NCI-H748 (cell line): Measurements from ENCODE around the gene GATAD2A.
"Not testable (repeated sequence)": the region's sequence is repeated elsewhere in the genome, so short reads cannot be mapped to it uniquely, and the experiment has no call there.

ENCODE experiments used
- DNase-seq: peaks from one replicate; lab custom pipeline; 2025; ENCODE audit not compliant: unreplicated experiment; lab: John Stamatoyannopoulos, UW

The GATAD2A gene

DNA sequence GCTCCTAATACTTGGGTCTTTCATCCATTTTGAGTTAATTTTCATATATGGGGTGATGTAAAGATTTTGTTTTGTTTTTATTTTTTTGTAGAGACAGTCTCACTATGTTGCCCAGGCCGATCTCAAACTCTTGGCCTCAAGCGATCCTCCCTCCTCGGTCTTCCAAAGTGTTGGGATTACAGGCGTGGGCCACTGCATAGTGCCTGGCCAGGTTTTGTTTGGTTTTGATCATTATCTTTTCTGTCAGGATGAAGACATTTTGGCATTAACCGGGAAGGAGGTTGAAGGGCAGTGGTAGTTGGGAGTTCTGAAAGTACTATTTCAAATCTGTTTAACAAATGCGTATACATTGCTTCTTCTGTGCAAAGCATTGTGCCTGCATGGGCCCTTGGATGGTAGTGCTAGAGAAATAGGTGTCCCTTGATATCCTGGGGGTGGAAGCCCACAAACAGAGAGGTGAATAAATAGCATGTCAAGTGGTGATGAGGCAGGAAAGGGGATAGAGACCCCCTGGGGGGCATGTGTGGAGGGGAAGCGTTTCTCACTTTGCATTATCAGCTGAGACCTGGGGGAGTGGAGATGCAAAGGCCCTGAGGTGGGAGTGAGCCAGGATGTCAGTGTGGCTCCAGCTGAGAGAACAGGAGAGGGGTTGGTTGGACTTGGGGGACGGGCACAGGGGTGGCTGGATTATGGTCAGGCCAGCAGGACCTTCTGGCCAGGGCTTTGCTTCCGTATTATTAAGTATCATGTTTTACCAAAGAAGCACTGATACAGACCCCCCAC, 41.4 kb downstream of the GATAD2A start:
- no peak for DNase-seq

DNA sequence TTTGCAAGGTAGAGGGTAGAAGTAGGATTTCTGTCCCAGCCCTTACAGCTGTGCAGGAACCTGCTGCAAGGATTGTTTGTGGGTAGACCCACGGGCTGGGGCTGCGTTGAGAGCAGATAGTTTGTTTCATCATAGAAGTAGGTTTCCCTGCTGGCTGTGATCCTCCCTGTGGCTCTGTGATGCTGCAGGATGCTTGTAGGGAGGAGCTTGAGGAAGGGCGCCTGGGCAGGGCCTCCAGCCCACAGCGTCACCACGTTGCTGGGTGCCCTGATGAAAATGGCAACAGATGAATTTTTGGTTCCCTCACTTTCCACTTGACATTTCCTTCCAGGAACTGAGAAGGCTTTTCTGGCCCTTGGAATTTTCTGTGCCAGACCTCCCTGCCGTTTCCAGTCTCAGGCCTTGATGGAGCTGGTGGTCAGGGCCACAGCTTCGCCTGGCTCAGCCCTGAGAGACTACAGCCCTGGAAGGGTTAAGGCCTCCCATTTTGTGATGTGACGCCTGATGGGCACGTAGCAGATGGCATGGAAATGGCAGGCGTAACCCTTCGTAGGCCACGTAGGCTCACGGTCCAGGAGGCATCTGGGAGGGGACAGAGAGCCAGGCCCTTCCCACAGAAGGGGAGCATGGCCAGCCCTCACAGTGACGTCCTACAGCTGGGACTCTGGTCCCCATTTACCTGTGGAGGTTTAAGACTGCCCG, 42.2 kb downstream of the GATAD2A start:
- no peak for DNase-seq

DNA sequence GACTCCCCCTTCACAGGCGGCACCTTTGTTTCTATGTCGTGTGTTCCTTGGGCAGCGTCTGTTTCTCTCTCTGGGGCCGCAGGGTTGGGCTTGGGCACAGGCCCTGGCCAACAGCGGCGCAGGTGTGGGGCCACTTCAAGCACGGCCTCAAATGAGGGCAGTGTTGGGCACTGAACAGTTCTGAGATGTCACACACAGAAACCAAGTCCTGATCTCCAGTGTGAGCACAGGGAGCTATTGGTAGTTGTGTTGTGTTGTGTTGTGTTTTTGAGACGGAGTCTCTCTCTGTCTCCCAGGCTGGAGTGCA, 42.7 kb downstream of the GATAD2A start:
- DNase-seq = no peak

DNA sequence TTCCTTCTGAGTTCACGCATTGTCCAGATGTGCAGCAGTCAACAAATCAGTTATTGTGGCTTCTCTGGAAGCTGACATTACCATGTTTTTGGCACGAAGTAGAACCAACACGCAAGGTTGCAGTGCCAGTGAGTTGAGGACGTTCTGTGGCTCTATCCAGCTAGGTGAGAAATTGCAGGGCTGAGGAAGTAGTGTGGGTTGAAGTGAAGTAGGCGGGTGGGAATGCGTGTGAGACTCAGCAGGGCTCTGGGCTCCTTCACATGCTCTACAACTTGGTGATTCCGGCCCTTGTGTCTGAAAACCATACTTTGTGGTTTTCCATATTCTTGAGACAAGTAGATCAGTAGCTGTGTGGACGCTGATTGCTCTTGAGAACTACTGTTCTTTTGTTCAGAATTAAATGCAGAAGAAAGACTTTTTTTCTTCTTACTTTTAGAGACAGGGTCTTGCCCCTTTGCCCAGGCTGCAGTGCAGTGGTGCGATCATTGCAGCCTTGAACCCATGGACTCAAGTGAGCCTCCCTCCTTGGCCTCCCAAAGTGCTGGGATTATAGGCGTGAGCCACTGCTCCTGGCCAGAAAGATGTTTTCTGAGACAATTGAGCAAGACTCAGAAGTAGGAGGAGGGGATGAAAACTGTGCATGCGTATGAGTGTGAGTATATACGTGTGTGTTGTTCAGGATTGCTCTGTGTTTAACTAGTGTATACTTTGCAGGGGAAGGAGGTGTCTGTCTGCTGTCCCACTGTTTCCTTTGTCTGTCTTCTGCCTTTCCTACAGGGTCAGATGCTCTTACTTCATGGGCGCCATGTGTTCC, 46.2 kb downstream of the GATAD2A start:
- no peak for DNase-seq

DNA sequence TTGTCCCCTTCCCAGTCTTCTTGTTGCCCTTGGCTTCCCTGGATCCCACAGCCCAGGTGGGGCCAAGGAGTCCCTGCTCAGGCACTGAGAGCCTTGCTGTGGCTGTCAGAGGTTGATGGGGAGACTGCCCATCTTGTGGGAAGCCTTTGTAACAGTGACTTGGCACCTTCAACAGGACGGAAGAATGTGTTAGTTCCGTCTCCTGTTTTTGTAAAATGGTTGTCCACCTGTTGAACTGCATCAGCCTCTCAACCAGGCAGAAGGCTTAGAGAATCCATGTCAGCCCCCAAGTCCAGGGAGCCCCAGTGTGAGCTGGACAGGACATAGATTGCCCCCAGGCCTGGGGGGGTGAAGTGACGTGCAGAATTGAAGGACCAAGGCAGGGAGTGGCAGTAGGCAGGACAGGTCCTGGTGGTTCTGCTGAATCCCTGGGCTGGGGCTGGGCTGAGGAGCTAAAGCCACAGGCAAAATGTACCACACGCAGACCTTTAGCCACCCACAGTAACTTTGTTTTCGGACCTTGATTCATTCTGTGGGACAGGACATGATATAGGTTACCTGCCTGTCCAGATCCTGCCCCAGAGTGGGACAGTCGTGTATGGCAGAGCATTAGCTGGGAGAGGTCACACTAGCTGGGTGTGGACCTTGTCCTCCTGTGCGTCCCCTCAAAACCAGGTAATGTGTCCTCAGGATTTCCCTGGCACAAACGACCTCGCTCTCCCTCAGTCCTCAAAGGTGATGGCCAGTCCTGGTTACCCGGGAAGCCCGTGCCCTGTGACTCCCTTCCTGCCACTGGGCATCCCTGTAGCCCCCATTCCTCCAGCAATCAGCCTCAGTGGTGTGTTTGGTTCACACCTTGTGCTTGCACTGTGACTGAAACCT, 47.0 kb downstream of the GATAD2A start:
- no peak for DNase-seq

DNA sequence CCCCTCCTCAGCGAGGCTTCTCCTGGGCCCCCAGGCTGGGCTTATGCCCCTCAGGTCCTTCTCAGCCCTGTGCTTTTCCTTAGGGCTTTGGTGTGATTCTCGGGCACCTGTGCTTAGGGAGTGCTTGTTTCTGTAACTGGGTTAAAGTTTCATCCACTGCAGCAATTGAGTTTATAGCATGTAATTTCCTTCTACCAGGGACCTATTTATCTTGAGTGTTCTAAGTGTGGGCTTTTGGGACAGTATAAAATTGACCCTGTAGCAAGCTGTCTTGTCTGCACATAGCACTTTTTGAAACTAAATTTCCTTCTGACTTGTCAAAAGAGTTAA, 47.6 kb downstream of the GATAD2A start:
- DNase-seq = no peak

DNA sequence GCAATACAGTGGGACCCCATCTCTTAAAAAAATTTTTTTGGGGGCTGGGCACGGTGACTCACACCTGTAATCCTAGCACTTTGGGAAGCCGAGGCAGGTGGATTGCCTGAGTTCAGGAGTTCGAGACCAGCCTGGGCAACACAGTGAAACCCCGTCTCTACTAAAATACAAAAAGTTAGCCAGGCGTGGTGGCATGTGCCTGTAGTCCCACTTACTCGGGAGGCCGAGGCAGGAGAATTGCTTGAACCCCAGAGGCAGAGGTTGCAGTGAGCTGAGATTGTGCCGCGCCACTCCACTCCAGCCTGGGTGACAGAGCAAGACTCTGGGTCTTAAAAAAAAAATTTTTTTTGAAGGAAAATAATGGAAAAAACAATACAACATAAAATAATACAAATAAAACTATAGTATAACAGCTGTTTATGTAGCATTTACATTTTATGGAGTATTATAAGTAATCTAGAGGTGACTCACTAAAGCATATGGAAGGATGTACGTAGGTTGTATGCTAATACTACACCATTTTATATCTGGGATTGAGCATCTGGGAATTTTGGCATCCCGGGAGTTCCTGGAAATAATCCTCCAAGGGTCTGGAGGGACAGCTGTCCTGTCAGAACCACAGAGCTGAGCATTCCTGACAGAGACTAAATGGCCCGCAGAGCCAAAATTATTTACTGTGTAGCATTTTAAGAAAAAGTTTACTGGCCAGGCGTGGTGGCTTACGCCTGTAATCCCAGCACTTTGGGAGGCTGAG, 49.9 kb downstream of the GATAD2A start:
- DNase-seq = not testable (repeated sequence)

DNA sequence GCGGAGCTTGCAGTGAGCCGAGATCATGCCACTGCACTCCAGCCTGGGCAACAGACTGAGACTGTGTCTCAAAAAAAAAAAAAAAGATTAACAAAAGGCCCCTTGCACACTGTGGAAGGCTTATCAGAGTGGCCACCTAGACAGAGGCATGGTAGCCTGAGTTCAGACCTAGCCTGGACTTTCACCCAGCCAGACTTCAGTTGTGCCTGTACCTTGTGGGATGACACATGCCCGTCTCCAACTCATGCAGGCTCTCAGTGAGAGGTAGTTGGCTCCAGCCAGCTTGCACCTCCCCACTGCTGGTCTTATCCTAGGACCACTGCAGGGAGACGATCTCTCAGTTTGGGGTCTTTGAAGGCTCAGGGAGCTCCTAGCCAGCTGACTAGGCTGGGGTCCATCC, 52.2 kb downstream of the GATAD2A start:
- no peak for DNase-seq

DNA sequence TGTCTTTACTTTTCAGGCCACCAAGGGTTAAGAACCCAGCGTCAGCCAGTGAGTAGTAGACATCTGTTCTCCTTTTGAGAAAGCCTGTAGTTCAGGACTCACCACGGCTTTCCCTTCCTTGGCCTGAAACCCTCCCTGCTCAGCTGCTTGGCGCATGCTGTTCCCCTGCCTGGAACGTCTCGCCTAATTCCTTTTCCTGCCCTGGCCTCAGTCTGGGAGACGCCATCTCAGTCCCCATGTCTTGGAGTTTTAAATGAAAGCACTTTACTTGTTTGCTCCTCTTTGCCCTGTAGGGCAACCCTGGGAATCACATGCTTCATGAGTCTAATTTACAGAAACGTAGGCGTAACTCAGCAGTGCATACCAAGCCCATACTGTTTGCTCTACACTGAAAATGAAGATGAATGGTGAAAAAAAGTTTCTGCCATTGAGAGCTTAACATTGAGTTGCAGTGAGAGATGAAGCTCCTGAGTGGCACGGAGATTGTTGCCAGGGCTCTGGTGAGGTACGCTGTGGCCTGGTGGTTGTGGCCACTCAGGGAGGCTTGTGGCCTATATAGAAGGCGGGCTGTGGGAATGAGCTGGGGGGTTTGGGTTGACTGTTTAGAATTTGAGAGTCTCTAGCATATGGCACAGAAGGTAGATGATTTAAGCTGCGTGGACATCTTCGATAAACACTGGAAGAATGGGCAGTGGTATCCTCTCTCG, 52.8 kb downstream of the GATAD2A start:
- no peak for DNase-seq

DNA sequence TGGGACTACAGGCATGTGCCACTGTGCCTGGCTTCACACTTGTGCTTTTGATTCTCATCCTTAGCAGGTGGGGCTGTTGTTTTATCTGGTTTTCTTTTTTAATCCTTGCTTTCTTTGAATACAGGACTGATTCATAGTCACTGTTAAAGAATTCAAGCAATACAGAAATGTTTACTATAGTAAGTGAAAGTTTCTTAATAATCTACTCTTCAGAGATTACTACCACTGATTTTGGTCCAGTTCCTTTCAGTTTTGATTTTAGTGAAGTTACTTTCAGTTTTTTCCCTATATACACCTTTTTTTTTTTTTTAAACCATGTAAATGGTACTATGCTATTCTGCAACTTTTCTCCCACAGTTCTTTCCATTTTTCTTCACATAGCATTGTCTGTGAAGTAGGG, 53.6 kb downstream of the GATAD2A start:
- DNase-seq = no peak

DNA sequence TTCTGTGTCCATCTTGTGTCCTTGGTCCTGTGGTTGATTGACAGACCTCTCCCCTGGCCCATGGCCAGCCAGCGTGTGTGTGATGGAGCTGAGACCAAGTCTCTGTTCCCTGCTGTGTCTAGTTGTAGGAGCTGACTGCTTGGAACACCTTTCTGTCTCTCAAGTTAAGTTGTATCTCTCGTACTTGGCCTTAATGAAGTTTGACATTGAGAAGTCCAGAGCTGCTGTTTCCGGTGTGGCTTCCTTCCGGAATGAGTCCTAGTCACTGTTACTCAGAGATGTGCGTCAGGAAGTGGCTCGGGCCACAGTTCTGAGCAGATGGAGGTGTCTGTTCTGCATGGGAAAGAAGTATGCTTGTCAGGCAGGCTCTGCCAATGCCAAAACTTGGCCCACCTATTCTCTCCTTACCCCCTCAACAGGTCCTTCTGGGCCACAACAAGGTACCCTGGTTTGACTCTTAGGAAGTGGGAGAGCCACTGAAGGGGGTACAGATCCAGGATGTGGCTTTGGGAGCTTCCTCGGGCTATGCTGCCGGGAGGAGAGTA, 54.3 kb downstream of the GATAD2A start:
- no peak for DNase-seq

DNA sequence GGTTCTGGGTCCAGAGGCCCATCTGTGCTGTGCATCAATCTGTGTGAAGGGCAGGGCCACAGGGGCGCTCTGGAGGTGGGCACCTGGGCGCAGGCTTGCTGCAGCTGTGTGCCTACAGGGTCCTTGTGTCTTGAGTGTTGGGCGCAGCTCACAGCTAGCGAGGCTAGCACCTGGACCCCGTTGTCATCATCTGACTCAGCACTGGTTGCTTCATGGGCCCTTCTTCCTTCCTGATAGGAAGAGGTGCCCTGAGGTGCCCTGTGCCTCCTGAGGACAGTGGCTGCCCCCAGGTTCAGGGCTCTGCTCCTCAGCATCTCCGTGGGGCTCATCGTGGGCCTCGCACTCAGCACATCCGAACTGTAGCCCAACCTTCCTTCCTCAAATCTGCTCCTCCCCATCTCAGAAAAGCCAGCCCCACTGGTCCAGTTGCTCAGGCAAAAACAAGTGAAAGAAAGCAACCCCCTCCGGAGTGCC, 54.8 kb downstream of the GATAD2A start:
- DNase-seq = no peak

DNA sequence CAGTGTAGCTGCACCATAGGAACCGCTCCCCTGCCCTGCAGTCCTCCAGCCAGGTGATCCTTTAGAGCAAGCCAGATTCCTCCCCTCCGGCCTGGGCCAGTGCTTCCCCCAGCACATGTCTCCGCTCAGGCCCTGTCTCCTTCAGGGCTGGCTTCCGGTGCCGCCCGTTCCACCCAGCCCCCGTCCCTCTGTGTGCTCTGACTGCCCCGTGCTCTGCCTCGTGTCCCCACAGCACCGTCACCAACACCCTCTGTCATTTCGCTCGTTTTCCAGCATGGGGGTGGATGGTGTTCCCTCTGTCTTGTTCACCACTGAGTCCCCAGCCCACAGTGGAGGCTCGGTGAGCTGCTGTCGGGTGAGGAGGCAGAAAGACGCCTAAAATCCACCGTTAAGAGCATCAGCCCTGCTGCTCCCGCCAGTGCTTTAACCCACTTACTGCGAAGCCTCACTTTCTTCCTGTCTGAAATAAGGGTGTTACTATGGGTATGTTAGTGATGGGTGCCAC, 55.3 kb downstream of the GATAD2A start:
- no peak for DNase-seq

DNA sequence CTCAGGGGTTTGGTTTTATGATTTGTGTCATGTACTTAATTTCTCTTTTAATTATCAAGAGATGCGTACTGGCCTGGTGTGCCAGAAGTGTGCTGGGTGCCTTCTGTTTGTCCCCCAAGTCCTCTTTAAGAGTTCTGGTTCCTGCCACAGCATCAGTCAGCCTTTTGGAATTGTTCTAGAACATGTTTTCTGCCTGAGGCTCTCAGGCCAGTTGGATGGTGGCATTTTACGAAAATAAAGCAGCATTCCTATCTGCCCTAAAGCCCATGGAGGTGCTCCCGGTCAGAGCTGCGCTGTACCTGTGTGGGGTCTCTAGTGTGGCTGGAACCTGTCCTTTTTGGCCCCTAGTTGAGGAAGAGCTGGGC, 55.8 kb downstream of the GATAD2A start:
- no peak for DNase-seq

DNA sequence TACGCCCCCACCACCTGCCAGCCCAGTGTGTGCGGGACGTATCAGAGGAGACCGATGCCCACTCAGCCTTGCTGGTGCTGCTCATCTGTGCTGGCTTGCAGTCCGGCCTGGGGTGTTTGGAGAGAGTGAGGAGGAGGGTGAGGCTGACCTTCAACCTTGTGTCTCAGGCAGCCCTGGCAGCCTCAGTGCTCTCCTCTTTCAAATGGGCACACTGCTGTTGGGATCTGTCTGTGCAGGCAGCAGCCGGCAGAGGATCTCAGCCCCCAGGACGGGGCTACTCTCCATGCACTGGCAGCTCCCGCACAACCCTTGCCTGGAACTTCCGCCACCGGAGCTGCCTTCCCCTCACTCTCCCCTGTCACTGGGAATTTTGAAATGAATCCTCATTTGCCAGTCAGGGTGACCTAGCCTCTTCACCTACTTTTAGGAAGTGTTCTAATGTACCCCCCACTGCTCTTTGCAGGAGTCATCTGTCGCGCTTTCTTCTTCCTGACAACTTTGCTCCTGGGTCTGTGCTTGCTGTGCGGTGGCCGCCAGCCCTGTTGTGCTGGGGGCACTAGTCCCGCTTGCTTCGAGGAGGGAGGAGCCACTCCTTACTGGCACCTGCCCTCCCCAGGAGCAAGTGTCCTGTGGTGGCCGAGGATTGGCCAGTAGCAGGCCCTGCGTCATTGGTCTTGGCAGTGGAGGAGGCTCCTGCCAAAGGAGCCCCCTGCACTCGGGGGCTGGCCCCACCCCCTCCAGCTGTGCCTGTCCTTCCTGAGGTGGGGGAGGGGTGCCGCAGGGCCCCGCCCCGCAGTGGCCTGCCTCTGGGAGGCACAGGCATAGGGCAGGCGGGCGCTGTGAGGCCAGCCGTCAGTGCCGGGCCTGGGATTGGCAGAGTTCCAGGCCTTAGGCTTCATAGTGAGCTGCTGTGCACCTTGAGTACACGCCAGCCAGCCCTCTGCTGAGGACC, 56.5 kb downstream of the GATAD2A start:
- peak; percentile 25 for DNase-seq

DNA sequence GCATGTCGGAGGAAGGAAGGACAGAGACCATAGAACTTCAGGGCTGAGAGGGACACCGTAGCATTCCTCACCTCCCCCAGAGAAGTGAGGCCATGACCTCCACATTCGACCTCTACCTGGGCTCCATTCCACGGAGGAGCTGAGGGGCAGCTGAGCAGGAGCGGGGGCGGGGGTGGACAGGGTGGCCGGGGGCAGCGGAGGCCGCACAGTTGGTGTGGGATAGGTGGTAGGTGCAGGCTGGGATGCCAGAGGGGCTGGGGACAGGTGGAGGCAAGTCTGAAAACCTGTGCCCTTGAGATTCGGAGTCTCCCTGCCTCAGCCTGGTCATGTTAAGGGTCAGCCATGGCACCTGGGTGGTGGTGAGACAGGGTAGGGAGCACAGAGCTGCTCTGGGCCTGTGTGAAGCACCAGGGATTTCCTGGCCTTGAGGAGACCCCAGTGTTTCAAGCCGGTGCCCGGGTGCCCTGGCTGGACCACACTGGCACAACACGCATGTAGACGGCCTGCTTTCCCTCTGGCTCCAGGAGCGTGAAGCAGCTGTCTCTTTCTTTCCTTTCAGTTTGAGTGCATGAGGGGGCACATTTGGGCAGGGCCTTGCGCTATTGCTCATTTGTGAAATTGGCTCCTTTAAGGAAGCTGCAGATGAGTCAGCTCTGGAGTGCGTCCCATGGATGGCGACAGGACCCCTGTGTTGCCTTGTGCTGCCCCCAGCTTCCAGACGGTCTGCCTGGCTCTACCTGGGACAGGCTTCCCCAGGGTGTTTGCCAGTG, 58.1 kb downstream of the GATAD2A start:
- no peak for DNase-seq

DNA sequence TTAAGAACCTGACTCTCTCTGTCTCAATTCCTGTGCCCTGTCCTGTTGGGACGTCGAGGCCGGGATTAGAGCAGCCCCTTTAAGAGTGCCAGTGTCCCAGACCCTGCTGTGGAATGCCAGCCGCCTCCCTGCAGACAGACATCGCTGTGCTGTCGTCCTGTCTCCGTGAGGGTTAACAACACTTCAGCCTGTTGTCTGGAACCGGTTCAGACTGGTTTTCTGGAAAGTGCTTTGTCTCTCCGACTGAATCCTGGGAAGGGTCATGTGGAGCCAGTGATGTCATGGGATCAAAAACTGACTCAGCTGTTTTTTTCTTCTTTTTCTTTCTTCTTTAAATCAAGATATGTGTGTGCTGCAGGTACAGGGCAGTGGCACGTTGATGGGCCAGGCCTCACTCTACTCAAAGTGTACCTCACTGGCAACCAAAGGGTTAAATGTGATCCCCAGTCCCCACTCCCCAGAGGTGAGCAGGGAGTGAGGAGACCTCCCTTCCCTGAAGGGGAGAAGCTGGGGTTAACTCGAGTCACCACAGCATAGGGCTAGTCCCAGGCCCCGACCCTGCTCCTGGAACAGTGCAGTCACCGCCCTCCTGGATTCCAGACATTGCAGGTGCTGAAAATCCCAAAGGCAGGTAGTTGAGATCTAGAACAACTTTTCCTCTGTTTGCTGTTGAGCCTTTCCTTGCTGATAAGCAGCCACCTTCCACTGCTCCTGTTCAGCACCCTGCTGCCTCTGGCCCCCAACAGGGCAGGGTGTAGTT, 59.0 kb downstream of the GATAD2A start:
- no peak for DNase-seq
